ENCODE results near the gene ARHGAP8. TPM values are rescaled to one million over a fixed set of nuclear protein-coding genes. Genes with fewer than 3 reads are reported as not detected.
A peak's percentile ranks its signal among the peaks of the same experiment; 100 is the strongest.

The ARHGAP8 gene
- polyA plus RNA-seq, 3 donors = 0.03 TPM; not detected in 2

DNA sequence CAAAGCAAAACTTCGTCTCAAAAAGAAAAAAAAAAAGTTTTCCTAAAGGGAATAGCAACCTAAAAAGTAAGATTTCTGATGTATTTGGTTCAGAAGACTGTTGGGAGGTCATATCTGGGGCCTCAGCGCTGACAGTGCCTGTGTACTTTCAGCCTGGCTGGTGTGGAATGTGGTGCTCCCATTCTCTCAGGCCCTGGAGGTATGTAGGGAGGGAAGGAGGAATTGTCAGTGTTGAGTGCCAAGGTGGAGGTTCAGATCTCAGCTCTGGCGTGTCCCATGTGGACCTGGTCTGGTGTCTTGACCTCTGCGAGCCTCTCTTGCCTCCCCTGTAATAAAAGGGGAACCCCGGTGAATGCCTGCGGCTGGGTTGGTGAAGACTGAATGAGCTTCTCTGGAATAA is 28.0 kb upstream of the ARHGAP8 start:
- intact Hi-C loops (cut with micrococcal nuclease) = no loop called here
- peaks cover 6% of the 10 kb centered on the region for H3K4me1 Mint-ChIP-seq

DNA sequence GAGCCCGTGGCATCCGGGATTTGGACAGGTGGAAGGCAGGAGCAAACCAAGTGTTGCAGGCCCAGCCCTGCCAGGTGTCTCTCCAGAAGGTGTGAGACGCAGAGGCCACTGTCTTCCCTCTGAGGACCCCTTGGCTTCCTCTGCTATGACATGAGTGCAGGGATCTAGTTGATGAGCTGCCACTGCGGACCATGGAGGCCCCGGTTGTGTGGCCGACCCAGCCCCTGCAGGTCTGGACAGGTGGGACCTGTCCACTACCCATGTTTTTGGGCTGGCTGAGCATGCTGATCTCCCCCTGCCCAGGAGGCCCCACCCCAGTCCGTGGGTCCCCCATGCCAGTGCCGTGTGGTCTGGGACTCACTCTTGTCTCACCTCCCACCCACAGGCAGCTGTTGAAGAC is 27.5 kb upstream of the ARHGAP8 start:
- TF ChIP-seq, protein P1, sequence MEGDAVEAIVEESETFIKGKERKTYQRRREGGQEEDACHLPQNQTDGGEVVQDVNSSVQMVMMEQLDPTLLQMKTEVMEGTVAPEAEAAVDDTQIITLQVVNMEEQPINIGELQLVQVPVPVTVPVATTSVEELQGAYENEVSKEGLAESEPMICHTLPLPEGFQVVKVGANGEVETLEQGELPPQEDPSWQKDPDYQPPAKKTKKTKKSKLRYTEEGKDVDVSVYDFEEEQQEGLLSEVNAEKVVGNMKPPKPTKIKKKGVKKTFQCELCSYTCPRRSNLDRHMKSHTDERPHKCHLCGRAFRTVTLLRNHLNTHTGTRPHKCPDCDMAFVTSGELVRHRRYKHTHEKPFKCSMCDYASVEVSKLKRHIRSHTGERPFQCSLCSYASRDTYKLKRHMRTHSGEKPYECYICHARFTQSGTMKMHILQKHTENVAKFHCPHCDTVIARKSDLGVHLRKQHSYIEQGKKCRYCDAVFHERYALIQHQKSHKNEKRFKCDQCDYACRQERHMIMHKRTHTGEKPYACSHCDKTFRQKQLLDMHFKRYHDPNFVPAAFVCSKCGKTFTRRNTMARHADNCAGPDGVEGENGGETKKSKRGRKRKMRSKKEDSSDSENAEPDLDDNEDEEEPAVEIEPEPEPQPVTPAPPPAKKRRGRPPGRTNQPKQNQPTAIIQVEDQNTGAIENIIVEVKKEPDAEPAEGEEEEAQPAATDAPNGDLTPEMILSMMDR (IDR thresholded peaks at IDR 0.05) = no peak
- Histone ChIP-seq H3K9ac (ENCODE audit: insufficient read depth, low read length, poor library complexity, severe bottlenecking) (no peak overlapping the region), H3K4me1 (ENCODE audit: control insufficient read depth in 1 of 2, insufficient read depth in 2 of 2, low read length in 2 of 2) (peaks cover 12% of the 10 kb centered on the region in 2 donors), H3K27me3 (ENCODE audit: control insufficient read depth in 2 of 2, insufficient read depth in 2 of 2, low read length in 2 of 2) (peaks cover 0 to under 1% of the 10 kb centered on the region in 2 donors), H3K79me2 (ENCODE audit: insufficient read depth, low read length) (no peaks in the 10 kb centered on the region), H3K36me3 (replicated peaks in 1 of 2; ENCODE audit: control insufficient read depth in 1 of 2, insufficient read depth in 2 of 2, low read length in 2 of 2) (no peaks in the 10 kb centered on the region), H3K9me3 (replicated peaks in 1 of 2; ENCODE audit: control insufficient read depth in 1 of 2, insufficient read depth in 1 of 2, low read length in 2 of 2) (no peaks in the 10 kb centered on the region), H4K20me1 (ENCODE audit: insufficient read depth, low read length) (no peaks in the 10 kb centered on the region), H3K4me3 (replicated peaks in 1 of 3; ENCODE audit: low read depth in 2 of 3, low read length in 3 of 3) (no peak overlapping the region), H3K4me2 (replicated peaks; ENCODE audit: extremely low read depth, low read length, poor library complexity, severe bottlenecking) (no peak overlapping the region), H3K27ac (ENCODE audit: low read depth in 1 of 2, low read length in 2 of 2) (no peak overlapping the region), H2AFZ (ENCODE audit: insufficient read depth, low read depth, low read length, poor library complexity, severe bottlenecking) (no peak overlapping the region)
- H3K4me3 Mint-ChIP-seq = no peak overlapping the region
- no peaks in the 10 kb centered on the region for H3K36me3 Mint-ChIP-seq
- H3K27ac Mint-ChIP-seq = peak overlapping the region in 1 of 7 donors; percentile 55
- no peaks in the 10 kb centered on the region for H3K9me3 Mint-ChIP-seq
- no peak for DNase-seq
- WGBS (ENCODE audit: insufficient coverage) = 96% methylated on average over 5 of the region's 8 CpGs
- H3K27me3 Mint-ChIP-seq (ENCODE audit: low read depth in 3 of 3) = peaks cover 7 to 14% (median 8%) of the 10 kb centered on the region in 3 donors
- intact Hi-C loops (cut with micrococcal nuclease) = no loop called here
- H3K4me1 Mint-ChIP-seq = peaks cover 10% of the 10 kb centered on the region

More for the DNA sequence above, 28.0 kb upstream of the ARHGAP8 start:
- WGBS (ENCODE audit: insufficient coverage) = 88% methylated on average over 5 of the region's 6 CpGs
- Histone ChIP-seq H3K36me3 (replicated peaks in 1 of 2; ENCODE audit: control insufficient read depth in 1 of 2, insufficient read depth in 2 of 2, low read length in 2 of 2) (no peaks in the 10 kb centered on the region), H3K27ac (ENCODE audit: low read depth in 1 of 2, low read length in 2 of 2) (no peak overlapping the region), H3K79me2 (ENCODE audit: insufficient read depth, low read length) (no peaks in the 10 kb centered on the region), H2AFZ (ENCODE audit: insufficient read depth, low read depth, low read length, poor library complexity, severe bottlenecking) (no peak overlapping the region), H3K27me3 (ENCODE audit: control insufficient read depth in 2 of 2, insufficient read depth in 2 of 2, low read length in 2 of 2) (no peaks in the 10 kb centered on the region), H3K4me2 (replicated peaks; ENCODE audit: extremely low read depth, low read length, poor library complexity, severe bottlenecking) (no peak overlapping the region), H3K4me1 (ENCODE audit: control insufficient read depth in 1 of 2, insufficient read depth in 2 of 2, low read length in 2 of 2) (peaks cover 7 to 8% of the 10 kb centered on the region in 2 donors), H3K4me3 (replicated peaks in 1 of 3; ENCODE audit: low read depth in 2 of 3, low read length in 3 of 3) (no peak overlapping the region), H3K9ac (ENCODE audit: insufficient read depth, low read length, poor library complexity, severe bottlenecking) (no peak overlapping the region), H3K9me3 (replicated peaks in 1 of 2; ENCODE audit: control insufficient read depth in 1 of 2, insufficient read depth in 1 of 2, low read length in 2 of 2) (no peaks in the 10 kb centered on the region), H4K20me1 (ENCODE audit: insufficient read depth, low read length) (no peaks in the 10 kb centered on the region)
- TF ChIP-seq, protein P1 (IDR thresholded peaks at IDR 0.05) = no peak
- Mint-ChIP-seq H3K36me3 (no peaks in the 10 kb centered on the region), H3K27me3 (ENCODE audit: low read depth in 3 of 3) (peaks cover 4 to 11% (median 6%) of the 10 kb centered on the region in 3 donors), H3K9me3 (no peaks in the 10 kb centered on the region), H3K4me3 (no peak overlapping the region), H3K27ac (peak overlapping the region in 1 of 7 donors; percentile 55)
- no peak for DNase-seq

All from CD14-positive monocyte (primary cell).